Cardiac muscle cell (in vitro differentiated cells and primary cell): ENCODE data around the gene MAP2K6. TPM values are rescaled to one million over a fixed set of nuclear protein-coding genes. Genes with fewer than 3 reads are reported as not detected.

Experiments
- DNase-seq, 2 donors: peaks; one replicate each; pipeline versions ENCODE4 v3.0.0 to v3.0.0-alpha.2; 2010 to 2017; ENCODE audit warnings: low read depth in 1 of 2, low spot score in 1 of 2
- H3K27ac ChIP-seq: fragments of 200-600 bp; sonication (generic); 2 replicates; pipeline ENCODE4 v1.5.1; 2016
- H3K27me3 ChIP-seq: fragments of 200-600 bp; sonication (generic); 2 replicates; pipeline ENCODE4 v1.6.0; 2016; ENCODE audit warnings: control low read depth
- H3K36me3 ChIP-seq: fragments of 200-600 bp; sonication (generic); 2 replicates; pipeline ENCODE4 v1.5.1; 2016; ENCODE audit warnings: control low read depth
- H3K4me1 ChIP-seq: fragments of 200-600 bp; sonication (generic); 2 replicates; pipeline ENCODE4 v1.8.1; 2017; ENCODE audit warnings: low read depth, mild to moderate bottlenecking, mixed run types
- H3K4me3 ChIP-seq: fragments of 200-600 bp; sonication (generic); 2 replicates; pipeline ENCODE4 v1.5.1; 2016; ENCODE audit warnings: mild to moderate bottlenecking
- H3K9me3 ChIP-seq: fragments of 200-600 bp; sonication (generic); 2 replicates; pipeline ENCODE4 v1.5.1; 2017; ENCODE audit warnings: low read depth, mild to moderate bottlenecking, control low read depth
- CTCF ChIP-seq: IDR thresholded peaks from 2 replicates; pipeline ENCODE4 v1.5.1; 2012; ENCODE audit warnings: low read depth, mild to moderate bottlenecking, low read length
- polyA plus RNA-seq: library from polyadenylated mRNA; unstranded; fragments of >200 nt; fragmentation: Nextera tagmentation; extraction: Ambion mirVana; gene quantifications from 2 replicates; pipeline ENCODE4 v1.2.1, GENCODE V29; 2016
- total RNA-seq: library from RNA; depleted of rRNA; stranded (reverse); fragments of >200 nt; gene quantifications from 2 replicates; pipeline ENCODE4 v1.2.3, GENCODE V29; 2016

MAP2K6 gene
- total and polyA plus RNA-seq, 2 experiments from 2014 or later: 13.1 to 13.2 TPM

- TF ChIP-seq CTCF: no peak
- H3K36me3 ChIP-seq: no peaks in the 10 kb centered on the region
- H3K4me3 ChIP-seq: no peak overlapping the region
- DNase-seq: no peak
- no peak overlapping the region for H3K27ac ChIP-seq
- no peaks in the 10 kb centered on the region for H3K4me1 ChIP-seq
- H3K9me3 ChIP-seq: no peaks in the 10 kb centered on the region
- no peaks in the 10 kb centered on the region for H3K27me3 ChIP-seq
Measured at GRCh38 chr17:69390795-69391501, 23.5 kb upstream of the MAP2K6 start.

- Histone ChIP-seq H3K36me3 (no peaks in the 10 kb centered on the region), H3K4me3 (no peak overlapping the region), H3K4me1 (no peaks in the 10 kb centered on the region), H3K27ac (no peak overlapping the region), H3K9me3 (no peaks in the 10 kb centered on the region), H3K27me3 (no peaks in the 10 kb centered on the region)
- TF ChIP-seq CTCF: no peak
- DNase-seq: no peak
Measured at GRCh38 chr17:69401251-69401650, 13.2 kb upstream of the MAP2K6 start.

- DNase-seq: no peak
- no peak for TF ChIP-seq CTCF
- Histone ChIP-seq H3K9me3 (no peaks in the 10 kb centered on the region), H3K36me3 (no peaks in the 10 kb centered on the region), H3K27me3 (no peaks in the 10 kb centered on the region), H3K4me3 (no peak overlapping the region), H3K27ac (no peak overlapping the region), H3K4me1 (no peaks in the 10 kb centered on the region)
Measured at GRCh38 chr17:69402052-69402451, 12.4 kb upstream of the MAP2K6 start.

- Histone ChIP-seq H3K4me1 (no peaks in the 10 kb centered on the region), H3K27ac (no peak overlapping the region), H3K36me3 (no peaks in the 10 kb centered on the region), H3K9me3 (no peaks in the 10 kb centered on the region), H3K27me3 (no peaks in the 10 kb centered on the region), H3K4me3 (no peak overlapping the region)
- TF ChIP-seq CTCF: no peak
- DNase-seq: no peak
Measured at GRCh38 chr17:69404399-69404798, 10.1 kb upstream of the MAP2K6 start.

- DNase-seq: no peak
- no peaks in the 10 kb centered on the region for H3K4me1 ChIP-seq
- no peak for TF ChIP-seq CTCF
- H3K9me3 ChIP-seq: no peaks in the 10 kb centered on the region
- H3K36me3 ChIP-seq: no peaks in the 10 kb centered on the region
- no peak overlapping the region for H3K27ac ChIP-seq
- H3K4me3 ChIP-seq: no peak overlapping the region
- H3K27me3 ChIP-seq: no peaks in the 10 kb centered on the region
Measured at GRCh38 chr17:69405096-69405495, 9.4 kb upstream of the MAP2K6 start.
